ENCODE measurements around the gene GPR152. TPM values are rescaled to one million over a fixed set of nuclear protein-coding genes. Genes with fewer than 3 reads are reported as not detected.

GPR152 gene
- total RNA-seq, 2 donors from 2014 or later, result not detected

- no peak for TF ChIP-seq CTCF (IDR thresholded peaks at IDR 0.05)
- H3K36me3 ChIP-seq, result no peaks in the 10 kb centered on the region
- H3K9me3 ChIP-seq, result no peaks in the 10 kb centered on the region
- no peaks in the 10 kb centered on the region for H3K4me1 ChIP-seq (ENCODE audit: control insufficient read depth in 1 of 2, low read depth in 2 of 2)
- no peaks in the 10 kb centered on the region for H3K27me3 ChIP-seq (replicated peaks; ENCODE audit: insufficient read depth)
- ATAC-seq (ENCODE audit: insufficient number of reproducible peaks, low FRiP score, low read depth) (no peak), DNase-seq (ENCODE audit: low spot score) (no peak)
- no peak overlapping the region for H3K27ac ChIP-seq
- H3K4me3 ChIP-seq, result no peak overlapping the region
Observed at GRCh38 chr11:67450796-67451657, 1.5 kb downstream of the GPR152 start.

DNA sequence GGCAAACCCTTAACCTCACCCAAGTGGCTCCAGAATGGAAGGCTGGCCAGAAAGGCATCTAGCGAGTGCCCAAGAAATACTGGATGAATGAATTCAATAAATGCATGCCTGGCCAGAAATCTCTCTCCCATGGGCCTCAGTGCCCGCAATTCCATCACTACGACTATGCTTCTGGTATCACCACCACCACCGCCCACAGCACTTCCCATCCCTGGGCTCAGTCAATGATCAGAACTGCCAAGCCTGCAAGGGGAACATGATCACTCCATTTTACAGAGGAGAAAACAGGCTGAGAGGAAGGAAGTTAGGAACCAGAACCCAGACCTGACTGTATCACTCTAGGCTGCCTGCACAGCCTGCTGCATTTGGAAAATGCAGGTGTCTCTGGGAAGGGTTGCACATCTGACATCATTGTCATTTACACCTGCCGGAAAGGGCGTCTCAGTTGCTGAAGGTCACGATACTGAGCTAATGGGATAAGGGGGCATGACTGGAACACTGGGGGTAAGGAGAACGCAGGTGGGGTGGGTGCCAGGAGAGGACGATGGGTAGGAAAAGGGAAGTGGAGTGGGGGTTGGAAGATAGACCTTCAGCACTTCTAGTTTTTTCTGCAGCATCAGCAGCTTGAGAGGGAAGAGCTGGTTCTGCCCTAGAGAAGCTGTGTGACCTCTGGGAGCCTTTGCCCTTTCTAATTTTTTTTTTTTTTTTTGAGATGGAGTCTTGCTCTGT lies 3.2 kb downstream of the GPR152 start:
- no peak overlapping the region for H3K27ac ChIP-seq
- DNase-seq (ENCODE audit: low spot score) (no peak), ATAC-seq (ENCODE audit: insufficient number of reproducible peaks, low FRiP score, low read depth) (no peak)
- H3K9me3 ChIP-seq, result no peaks in the 10 kb centered on the region
- no peaks in the 10 kb centered on the region for H3K36me3 ChIP-seq
- peaks cover 0 to 7% of the 10 kb centered on the region in 2 donors for H3K4me1 ChIP-seq (ENCODE audit: control insufficient read depth in 1 of 2, low read depth in 2 of 2)
- no peak overlapping the region for H3K4me3 ChIP-seq
- TF ChIP-seq CTCF (IDR thresholded peaks at IDR 0.05), result no peak
- H3K27me3 ChIP-seq (replicated peaks; ENCODE audit: insufficient read depth), result no peaks in the 10 kb centered on the region

DNA sequence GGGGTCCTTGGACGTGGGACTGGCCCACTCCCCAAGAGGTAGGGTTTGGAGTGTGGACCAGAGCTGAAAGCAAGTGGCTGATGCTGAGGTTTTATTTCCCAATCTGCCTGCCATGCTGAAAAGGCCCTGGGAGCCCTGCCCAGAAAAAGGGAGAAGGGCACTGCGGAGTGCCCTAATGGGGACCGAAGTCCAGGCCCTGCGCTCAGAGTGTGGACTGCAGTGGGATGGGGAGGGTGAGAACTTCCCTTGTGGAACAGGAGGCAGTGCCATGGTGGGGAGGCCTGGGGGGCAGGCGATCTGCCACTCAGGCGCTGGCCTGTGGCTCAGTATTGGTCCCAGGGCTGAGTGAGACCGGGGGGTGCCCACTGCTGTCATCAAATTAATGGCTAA lies 4.3 kb downstream of the GPR152 start:
- TF ChIP-seq CTCF (IDR thresholded peaks at IDR 0.05), result no peak
- H3K9me3 ChIP-seq, result no peaks in the 10 kb centered on the region
- peaks cover 0 to 10% of the 10 kb centered on the region in 2 donors for H3K4me1 ChIP-seq (ENCODE audit: control insufficient read depth in 1 of 2, low read depth in 2 of 2)

DNA sequence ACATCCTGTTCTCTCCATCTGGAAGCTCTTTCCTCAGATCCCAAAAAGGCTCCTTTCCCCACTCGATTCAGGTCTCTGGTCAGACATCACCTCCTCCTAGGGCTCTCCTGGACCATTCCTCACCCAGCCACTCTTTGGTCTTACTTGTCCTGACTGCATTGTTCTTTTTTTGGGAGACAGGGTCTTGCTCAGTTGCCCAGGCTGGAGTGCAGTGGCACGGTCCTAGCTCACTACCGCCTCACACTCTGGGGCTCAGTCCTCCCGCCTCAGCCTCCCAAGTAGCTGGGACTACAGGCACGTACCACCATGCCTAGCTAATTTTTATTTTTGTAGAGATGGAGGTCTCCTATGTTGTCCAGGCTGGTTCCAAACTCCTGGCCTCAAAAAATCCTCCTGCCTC lies 7.0 kb downstream of the GPR152 start:
- H3K9me3 ChIP-seq, result no peaks in the 10 kb centered on the region
- no peaks in the 10 kb centered on the region for H3K27me3 ChIP-seq (replicated peaks; ENCODE audit: insufficient read depth)
- H3K27ac ChIP-seq, result no peak overlapping the region
- DNase-seq (ENCODE audit: low spot score) (no peak), ATAC-seq (ENCODE audit: insufficient number of reproducible peaks, low FRiP score, low read depth) (no peak)
- no peak for TF ChIP-seq CTCF (IDR thresholded peaks at IDR 0.05)
- H3K4me1 ChIP-seq (ENCODE audit: control insufficient read depth in 1 of 2, low read depth in 2 of 2), result peaks cover 7 to 22% of the 10 kb centered on the region in 2 donors
- no peak overlapping the region for H3K4me3 ChIP-seq
- H3K36me3 ChIP-seq, result no peaks in the 10 kb centered on the region

More for the DNA sequence above, 4.3 kb downstream of the GPR152 start:
- Histone ChIP-seq H3K27me3 (replicated peaks; ENCODE audit: insufficient read depth) (no peaks in the 10 kb centered on the region), H3K36me3 (no peaks in the 10 kb centered on the region), H3K27ac (no peak overlapping the region), H3K4me3 (no peak overlapping the region)
- DNase-seq (ENCODE audit: low spot score), result no peak
- ATAC-seq (ENCODE audit: insufficient number of reproducible peaks, low FRiP score, low read depth), result no peak

Measured in thoracic aorta (tissue), 2 donors.